ENCODE results near the gene KCTD21.
A peak's percentile ranks its signal among the peaks of the same experiment; 100 is the strongest.

Gene KCTD21

GRCh38 chr11:78218707-78219492 lies 30.5 kb upstream of the KCTD21 start:
- no peak for DNase-seq

DNA sequence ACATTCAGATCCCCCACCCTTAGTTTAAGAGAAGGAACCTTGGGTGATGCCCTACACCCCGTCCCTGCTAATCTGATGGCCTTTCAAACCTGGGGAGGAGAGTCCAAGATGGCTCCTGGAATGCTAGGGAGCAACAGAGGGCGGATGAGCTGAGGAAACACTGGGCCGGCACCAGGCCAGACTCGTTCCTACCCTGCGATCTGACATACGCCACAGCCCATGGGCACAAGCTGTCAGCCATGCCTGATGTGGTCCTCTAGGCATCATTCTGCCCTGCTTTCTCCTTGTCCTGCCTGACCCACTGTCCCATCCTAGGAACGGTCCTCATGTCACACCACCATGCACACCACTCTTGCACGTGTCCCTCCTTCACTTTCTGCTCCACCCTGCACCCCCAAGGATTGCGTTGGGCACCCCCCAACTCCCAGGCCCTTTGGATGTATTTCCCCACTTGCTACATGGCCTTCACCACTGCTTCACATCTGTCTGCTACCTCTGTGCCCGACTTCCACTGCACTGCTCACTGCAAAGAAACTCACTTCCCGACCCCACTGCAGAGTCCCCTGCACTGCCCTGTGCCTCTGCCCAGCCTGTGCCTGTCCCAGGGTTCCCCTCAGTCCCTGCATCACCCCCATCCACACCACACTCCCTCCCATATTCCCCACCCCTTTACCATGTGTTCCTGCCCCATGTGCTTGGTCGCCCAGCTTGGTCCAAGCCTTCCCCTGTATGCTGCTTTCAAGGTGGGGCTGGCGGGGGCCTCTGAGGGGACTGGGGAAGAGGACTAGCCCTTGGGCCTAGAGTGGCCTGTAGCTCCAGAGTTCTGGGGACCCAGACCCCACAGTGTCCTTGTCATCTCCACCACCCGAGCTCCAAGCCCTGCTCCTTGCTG lies 29.5 kb upstream of the KCTD21 start:
- no peak for DNase-seq

- DNase-seq, result no peak
Measured at GRCh38 chr11:78216571-78217287, 28.3 kb upstream of the KCTD21 start.

GRCh38 chr11:78216021-78216420 lies 27.6 kb upstream of the KCTD21 start:
- DNase-seq, result no peak

- DNase-seq, result no peak
Measured at GRCh38 chr11:78214331-78215194, 26.1 kb upstream of the KCTD21 start.

GRCh38 chr11:78213526-78214330 lies 25.3 kb upstream of the KCTD21 start:
- no peak for DNase-seq

- no peak for DNase-seq
Measured at GRCh38 chr11:78212586-78213371, 24.4 kb upstream of the KCTD21 start.

DNA sequence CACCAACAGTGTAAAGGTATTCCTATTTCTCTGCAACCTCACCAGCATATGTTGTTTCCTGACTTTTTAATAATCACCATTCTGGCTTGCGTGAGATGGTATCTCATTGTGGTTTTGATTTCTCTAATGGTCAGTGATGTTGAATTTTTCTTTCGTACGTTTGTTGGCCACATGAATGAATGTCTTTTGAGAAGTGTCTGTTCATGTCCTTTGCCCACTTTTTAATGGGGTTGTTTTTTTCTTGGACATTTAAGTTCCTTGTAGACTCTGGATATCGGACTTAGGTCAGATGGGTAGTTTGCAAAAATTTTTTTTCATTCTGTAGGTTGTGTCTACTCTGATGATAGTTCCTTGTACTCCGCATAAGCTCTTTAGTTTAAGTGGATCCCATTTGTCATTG lies 23.1 kb upstream of the KCTD21 start:
- no peak for DNase-seq

GRCh38 chr11:78210000-78210608 lies 21.7 kb upstream of the KCTD21 start:
- no peak for DNase-seq

GRCh38 chr11:78209478-78209877 lies 21.1 kb upstream of the KCTD21 start:
- no peak for DNase-seq

DNA sequence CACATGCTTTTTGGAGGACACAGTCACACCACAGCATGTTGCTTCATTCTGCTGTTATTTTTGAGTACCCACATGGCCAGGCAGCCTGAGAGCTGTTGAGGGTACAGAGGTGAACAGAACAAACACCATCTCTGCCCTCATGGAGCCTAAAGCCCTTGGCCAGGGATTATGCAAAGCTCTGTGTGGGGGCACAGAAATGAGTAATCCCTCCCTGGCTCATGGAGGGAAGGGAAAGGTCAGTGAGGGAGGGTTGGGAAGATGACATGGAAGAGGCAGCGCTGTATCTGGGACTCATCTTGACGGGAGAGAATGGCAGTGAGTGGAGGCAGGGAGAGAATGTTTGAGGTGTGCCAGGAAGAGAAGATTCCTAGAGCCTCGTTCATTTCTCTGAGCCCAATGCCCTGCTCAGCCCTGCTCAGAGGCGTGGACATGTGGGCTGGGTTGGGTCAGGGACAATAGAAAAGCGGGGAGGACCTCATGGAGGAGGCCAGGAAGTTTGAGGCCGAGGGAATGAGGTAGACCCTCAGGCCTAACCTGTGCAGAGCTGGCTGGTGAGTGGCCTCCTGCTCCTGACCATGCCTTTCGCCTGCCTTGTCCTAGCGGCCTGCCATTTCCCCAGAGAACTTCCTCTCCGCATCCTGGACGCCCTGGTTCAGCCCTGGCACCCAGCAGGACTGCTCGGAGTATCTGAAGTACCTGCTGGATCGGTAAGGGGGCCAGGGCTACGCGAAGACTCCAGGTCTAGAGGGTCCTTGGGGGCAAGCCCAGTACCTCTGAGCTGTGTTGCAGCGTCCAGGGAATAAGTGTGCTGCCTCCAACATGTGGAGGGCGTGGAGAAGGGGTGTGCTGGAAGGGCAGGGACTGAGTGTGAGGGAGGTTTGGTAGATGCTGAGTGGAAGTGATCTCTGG lies 20.1 kb upstream of the KCTD21 start:
- DNase-seq, result no peak

DNA sequence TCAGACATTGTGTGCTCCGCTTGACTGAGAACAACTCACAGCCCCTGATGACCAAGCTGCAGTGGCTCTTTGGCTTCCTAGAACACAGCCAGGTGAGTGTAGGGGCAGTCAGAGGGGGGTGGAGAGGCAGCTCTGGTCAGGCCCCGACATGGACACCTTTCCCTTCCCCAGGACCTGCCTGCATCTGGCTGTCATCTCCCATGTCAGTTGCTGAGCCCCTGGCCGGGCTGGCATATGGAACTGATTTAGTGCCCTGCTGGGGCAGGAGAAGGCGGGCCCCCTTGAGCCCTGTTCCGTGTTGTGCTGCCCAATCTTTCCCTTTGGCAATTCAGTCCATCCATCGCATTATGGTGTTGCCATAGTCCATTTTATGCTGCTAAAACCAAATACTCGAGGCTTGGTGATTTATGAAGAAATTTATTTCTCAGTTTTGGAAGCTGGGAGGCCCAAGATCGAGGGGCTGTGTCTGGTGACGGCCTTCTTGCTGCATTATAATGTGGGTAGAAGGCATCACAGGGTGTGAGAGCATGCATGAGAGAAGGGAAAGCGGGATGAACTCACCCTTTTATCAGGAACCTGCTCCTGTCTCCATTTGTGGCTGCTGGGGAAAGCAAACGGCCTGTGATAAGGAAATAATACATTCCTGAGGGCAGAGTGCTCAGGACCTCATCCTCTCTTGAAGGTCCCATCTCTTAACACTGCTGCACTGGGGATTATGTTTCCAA lies 19.3 kb upstream of the KCTD21 start:
- DNase-seq, result no peak

- no peak for DNase-seq
Measured at GRCh38 chr11:78205691-78206090, 17.3 kb upstream of the KCTD21 start.

DNA sequence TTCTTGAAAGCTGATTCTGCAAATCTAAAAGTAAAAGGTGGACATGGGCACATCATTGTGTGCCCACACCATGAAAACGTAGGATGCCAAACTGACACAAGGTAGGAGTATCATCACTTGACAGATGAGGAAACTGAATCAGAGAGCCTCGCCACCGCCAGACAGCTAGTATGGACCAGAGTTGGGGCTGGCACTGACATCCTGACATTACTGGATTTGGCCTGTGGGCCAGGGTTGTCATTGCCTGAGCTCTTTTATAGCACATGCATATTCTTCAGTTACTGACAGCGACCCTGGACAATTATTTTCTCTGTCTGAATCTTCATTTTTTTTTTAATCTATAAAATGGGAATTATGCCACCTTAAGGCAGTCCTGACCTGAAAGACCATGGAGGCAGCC lies 16.8 kb upstream of the KCTD21 start:
- DNase-seq, result no peak

DNA sequence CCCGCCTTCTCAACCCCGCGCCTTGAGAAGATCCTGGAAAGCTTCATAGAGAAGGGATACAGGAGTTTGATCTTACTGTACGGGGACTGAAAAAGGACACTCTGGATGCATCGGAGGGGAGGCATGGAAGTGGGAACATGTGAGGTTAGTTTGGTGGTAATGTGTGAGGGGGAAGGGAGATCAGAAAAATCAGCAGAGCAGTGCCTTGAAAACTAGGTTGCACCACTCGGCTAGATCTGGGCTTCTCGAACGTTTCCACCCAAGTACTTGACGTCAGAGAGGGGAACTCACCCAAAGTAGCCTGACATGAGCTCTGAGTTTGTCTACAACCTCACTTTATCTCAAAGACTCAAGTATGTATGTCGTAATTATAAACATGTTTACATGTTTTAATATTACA lies 14.8 kb upstream of the KCTD21 start:
- peak; percentile 56 to 61 for DNase-seq

- DNase-seq, result peak; percentile 55 to 58
Measured at GRCh38 chr11:78202733-78203167, 14.3 kb upstream of the KCTD21 start.

GRCh38 chr11:78201096-78201818 lies 12.8 kb upstream of the KCTD21 start:
- DNase-seq, result no peak

GRCh38 chr11:78200553-78200952 lies 12.1 kb upstream of the KCTD21 start:
- no peak for DNase-seq

Data from activated CD4-positive, alpha-beta T cell treated with anti-CD3 and anti-CD28 coated beads for 4 hours (primary cell).